Stomach (tissue), 9 donors: Measurements from ENCODE around the gene THTPA. TPM values are rescaled to one million over a fixed set of nuclear protein-coding genes. Genes with fewer than 3 reads are reported as not detected.

Experiments used
- DNase-seq, 2 donors: peaks; one replicate each; pipeline versions ENCODE4 v3.0.0 to v3.0.0-alpha.2; 2013 to 2019
- H3K27ac ChIP-seq, 5 donors: fragments of 200-600 bp in 4 of 5; sonication (generic) in 4 of 5; one replicate each; pipeline ENCODE4 v1.5.1; 2013 to 2019; ENCODE audit warnings: mild to moderate bottlenecking in 1 of 5, moderate library complexity in 1 of 5
- H3K27me3 ChIP-seq, 3 donors: fragments of 200-600 bp; sonication (generic); one replicate each; pipeline ENCODE4 v1.5.1; 2017 to 2019; ENCODE audit warnings: mixed run types in 1 of 3
- H3K36me3 ChIP-seq, 4 donors: fragments of 200-600 bp; sonication (generic); 1 replicate in 3 of 4; 2 replicates in 1 of 4; pipeline ENCODE4 v1.5.1; 2016 to 2019
- H3K4me1 ChIP-seq, 4 donors: fragments of 200-600 bp; sonication (generic); one replicate each; pipeline ENCODE4 v1.5.1; 2016 to 2019
- H3K4me3 ChIP-seq, 4 donors: fragments of 200-600 bp; sonication (generic) in 3 of 4; one replicate each; pipeline ENCODE4 v1.5.1; 2016 to 2019; ENCODE audit warnings: mild to moderate bottlenecking in 1 of 4
- H3K9me3 ChIP-seq, 4 donors: fragments of 200-600 bp; sonication (generic); one replicate each; pipeline ENCODE4 v1.5.1; 2016 to 2019
- EP300 ChIP-seq: sonication (generic); formaldehyde crosslinking; IDR thresholded peaks from one replicate; pipeline ENCODE4 v1.6.1; 2017; ENCODE audit warnings: antibody characterized with exemption
- POLR2A ChIP-seq, 4 donors: fragments of 450-650 bp; IDR thresholded peaks; one replicate each; pipeline ENCODE4 v1.6.1; 2016; ENCODE audit warnings: antibody characterized with exemption in 4 of 4, control low read depth in 2 of 4, mild to moderate bottlenecking in 1 of 4, moderate library complexity in 1 of 4
- POLR2AphosphoS5 ChIP-seq, 3 donors: sonication (generic); formaldehyde crosslinking; IDR thresholded peaks; one replicate each; pipeline ENCODE4 v1.6.1; 2016; ENCODE audit warnings: antibody characterized with exemption in 3 of 3
- WGBS, 5 donors: extraction: QIAGEN DNeasy Blood & Tissue Kit in 3 of 5; methylation state at CpG; one replicate each; pipeline versions ENCODE4 v1.1.5 to v1.1.7; 2013 to 2018; 5-methylcytosine and 5-hydroxymethylcytosine counted together
- intact Hi-C: fragments of 100-400 bp; cut with DNase I; formaldehyde crosslinking; loops from one replicate; pipeline ENCODE4 v1.15.1; 2023; ENCODE audit warnings: low total_unique reads
- polyA plus RNA-seq, 3 donors: library from polyadenylated mRNA; stranded (reverse); fragments of 200-250 nt; gene quantifications; one replicate each; pipeline ENCODE4 v1.2.3, GENCODE V29; 2013
- total RNA-seq, 5 donors: library from RNA; depleted of rRNA; stranded (reverse); fragments of >200 nt; gene quantifications; one replicate each; pipeline versions ENCODE4 v1.1.0 to v1.2.3, GENCODE V29; 2014 to 2016
- TF ChIP-seq, protein P1 (sequence below), 7 experiments: fragments of 450-650 bp in 4 of 7; fragments of 200-600 bp in 3 of 7; sonication (generic) in 3 of 7; IDR thresholded peaks; one replicate each; pipeline ENCODE4 v1.5.1; 2016 to 2019; ENCODE audit warnings: antibody characterized with exemption in 7 of 7, control low read depth in 2 of 7, mild to moderate bottlenecking in 1 of 7
- donor health status: healthy with polysubstance abuse.
- donor health status: Bipolar disorder and iron deficiency.
- donor health status: healthy.

THTPA gene
- total and polyA plus RNA-seq, 8 donors, result 8.5 to 170 (median 16.3) TPM

DNA sequence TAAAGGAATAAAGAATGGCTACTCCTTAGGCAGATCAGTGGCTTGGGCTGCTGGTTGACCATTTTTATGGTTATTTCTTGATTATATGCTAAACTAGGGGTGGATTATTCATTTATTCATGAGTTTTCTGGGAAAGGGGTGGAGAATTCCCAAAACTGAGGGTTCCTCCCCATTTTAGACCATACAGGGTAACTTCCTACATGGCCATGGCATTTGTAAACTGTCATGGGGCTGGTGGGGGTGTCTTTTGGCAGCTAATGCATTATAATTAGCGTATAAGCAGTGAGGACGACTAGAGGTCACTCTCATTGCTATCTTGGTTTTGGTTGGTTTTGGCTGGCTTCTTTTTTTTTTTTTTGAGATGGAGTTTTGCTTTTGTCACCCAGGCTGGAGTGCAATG, 48.1 kb downstream of the THTPA start:
- Histone ChIP-seq H3K36me3 (no peaks in the 10 kb centered on the region), H3K27ac (no peak overlapping the region), H3K27me3 (no peaks in the 10 kb centered on the region), H3K9me3 (peaks cover 0 to 7% (median 0%) of the 10 kb centered on the region in 4 donors), H3K4me1 (peaks cover 0 to 16% (median 6%) of the 10 kb centered on the region in 4 donors), H3K4me3 (no peak overlapping the region)
- TF ChIP-seq POLR2A (IDR thresholded peaks at IDR 0.05), result no peak
- TF ChIP-seq, protein P1, sequence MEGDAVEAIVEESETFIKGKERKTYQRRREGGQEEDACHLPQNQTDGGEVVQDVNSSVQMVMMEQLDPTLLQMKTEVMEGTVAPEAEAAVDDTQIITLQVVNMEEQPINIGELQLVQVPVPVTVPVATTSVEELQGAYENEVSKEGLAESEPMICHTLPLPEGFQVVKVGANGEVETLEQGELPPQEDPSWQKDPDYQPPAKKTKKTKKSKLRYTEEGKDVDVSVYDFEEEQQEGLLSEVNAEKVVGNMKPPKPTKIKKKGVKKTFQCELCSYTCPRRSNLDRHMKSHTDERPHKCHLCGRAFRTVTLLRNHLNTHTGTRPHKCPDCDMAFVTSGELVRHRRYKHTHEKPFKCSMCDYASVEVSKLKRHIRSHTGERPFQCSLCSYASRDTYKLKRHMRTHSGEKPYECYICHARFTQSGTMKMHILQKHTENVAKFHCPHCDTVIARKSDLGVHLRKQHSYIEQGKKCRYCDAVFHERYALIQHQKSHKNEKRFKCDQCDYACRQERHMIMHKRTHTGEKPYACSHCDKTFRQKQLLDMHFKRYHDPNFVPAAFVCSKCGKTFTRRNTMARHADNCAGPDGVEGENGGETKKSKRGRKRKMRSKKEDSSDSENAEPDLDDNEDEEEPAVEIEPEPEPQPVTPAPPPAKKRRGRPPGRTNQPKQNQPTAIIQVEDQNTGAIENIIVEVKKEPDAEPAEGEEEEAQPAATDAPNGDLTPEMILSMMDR (IDR thresholded peaks at IDR 0.05), result no peak
- no peak for TF ChIP-seq EP300
- TF ChIP-seq POLR2AphosphoS5 (IDR thresholded peaks at IDR 0.05), result no peak
- no peak for DNase-seq
- intact Hi-C loops, result no loop called here
- 47 to 74% (median 59%) methylated on average over 2 of the region's 2 CpGs for WGBS, 5 donors

DNA sequence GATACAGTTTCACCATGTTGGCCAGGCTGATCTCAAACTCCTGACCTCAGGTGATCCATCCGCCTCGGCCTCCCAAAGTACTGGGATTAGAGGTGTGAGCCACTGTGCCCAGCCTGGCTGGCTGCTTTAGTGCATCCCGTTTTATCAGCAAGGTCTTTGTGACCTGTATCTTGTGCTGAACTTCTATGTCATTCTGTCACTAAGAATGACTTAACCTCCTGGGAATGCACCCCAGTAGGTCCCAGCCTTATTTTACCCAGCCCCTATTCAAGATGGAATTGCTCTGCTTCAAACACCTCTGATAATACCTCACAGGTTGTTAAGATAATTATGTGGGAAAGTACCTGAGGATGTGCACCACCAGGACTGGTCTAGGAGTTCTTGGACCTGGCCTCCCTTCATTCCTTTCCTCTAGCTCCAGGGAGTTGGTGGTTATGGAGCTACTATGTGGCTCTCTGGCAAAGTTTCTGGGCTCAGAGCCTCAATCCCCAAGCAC, 48.7 kb downstream of the THTPA start:
- TF ChIP-seq POLR2A (IDR thresholded peaks at IDR 0.05) (no peak), POLR2AphosphoS5 (IDR thresholded peaks at IDR 0.05) (no peak), EP300 (no peak)
- TF ChIP-seq, protein P1 (IDR thresholded peaks at IDR 0.05), result no peak
- peaks cover 0 to 4% (median 0%) of the 10 kb centered on the region in 4 donors for H3K9me3 ChIP-seq
- no peaks in the 10 kb centered on the region for H3K36me3 ChIP-seq
- DNase-seq, result no peak
- 61 to 83% (median 75%) methylated on average over 3 of the region's 3 CpGs for WGBS, 5 donors
- peaks cover 2 to 17% (median 11%) of the 10 kb centered on the region in 4 donors for H3K4me1 ChIP-seq
- H3K27ac ChIP-seq, result no peak overlapping the region
- intact Hi-C loops, result no loop called here
- no peaks in the 10 kb centered on the region for H3K27me3 ChIP-seq
- no peak overlapping the region for H3K4me3 ChIP-seq

DNA sequence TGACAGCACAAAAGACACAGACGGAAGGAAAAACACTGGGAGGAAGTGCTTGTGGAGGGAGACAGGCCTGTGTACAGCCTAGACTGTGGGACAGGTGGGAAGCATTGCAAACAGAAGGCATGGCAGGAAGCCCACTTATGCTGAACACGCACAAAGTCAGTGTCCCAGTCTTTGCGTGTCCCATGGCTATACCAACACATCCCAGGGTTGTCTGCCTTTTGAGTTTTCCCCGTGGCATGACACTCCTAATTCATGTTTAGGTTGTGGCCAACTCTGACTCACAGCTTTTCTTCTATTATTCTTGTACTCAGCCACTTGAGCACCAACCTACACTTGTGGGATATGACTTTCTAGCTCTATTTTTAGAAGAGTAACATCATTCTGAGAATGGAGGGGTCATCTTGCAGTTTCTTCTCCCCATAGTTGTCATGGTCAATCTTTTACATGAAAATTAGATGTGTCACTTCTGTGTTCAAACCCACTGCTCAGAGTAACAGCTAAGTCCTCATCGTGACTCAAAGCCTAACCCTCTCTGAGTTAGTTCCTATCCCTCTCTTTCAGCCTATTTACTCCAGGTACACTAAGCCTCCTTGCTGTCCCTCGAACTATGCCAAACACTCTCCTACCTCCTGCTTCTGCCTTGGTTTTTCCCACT, 50.0 kb downstream of the THTPA start:
- TF ChIP-seq, protein P1 (IDR thresholded peaks at IDR 0.05), result no peak
- no peak for TF ChIP-seq POLR2AphosphoS5 (IDR thresholded peaks at IDR 0.05)
- no peak for TF ChIP-seq POLR2A (IDR thresholded peaks at IDR 0.05)
- no peak for TF ChIP-seq EP300
- peaks cover 15 to 30% (median 24%) of the 10 kb centered on the region in 4 donors for H3K4me1 ChIP-seq
- intact Hi-C loops, result no loop called here
- 66 to 73% (median 72%) methylated on average over 6 of the region's 6 CpGs for WGBS, 5 donors
- H3K36me3 ChIP-seq, result no peaks in the 10 kb centered on the region
- H3K4me3 ChIP-seq, result no peak overlapping the region
- H3K9me3 ChIP-seq, result no peaks in the 10 kb centered on the region
- H3K27me3 ChIP-seq, result no peaks in the 10 kb centered on the region
- H3K27ac ChIP-seq, result no peak overlapping the region
- no peak for DNase-seq

DNA sequence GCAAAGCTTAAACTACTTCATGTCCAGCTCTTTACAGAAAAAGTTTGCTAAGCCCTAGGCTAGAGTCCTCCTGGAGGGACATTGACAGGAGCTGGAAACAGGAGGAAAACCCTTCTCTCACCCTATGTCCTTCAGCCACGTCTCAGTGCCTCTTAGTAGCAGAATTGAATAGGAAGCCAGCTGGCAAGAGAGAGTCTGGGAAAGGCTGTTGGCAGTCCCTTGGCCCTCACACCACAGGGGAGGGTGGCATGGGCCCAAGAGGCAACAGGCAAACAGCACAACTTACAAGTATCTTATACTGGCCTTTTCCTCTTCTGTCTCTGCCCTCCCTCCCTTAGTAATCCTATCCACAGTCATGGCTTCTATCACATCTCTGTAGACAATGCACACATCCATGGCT, 52.4 kb downstream of the THTPA start:
- Histone ChIP-seq H3K27me3 (no peaks in the 10 kb centered on the region), H3K4me1 (peaks cover 35 to 43% (median 39%) of the 10 kb centered on the region in 4 donors), H3K4me3 (no peak overlapping the region), H3K27ac (peak overlapping the region in 3 of 5 donors; percentile 9 to 87 (median 28)), H3K9me3 (no peaks in the 10 kb centered on the region), H3K36me3 (no peaks in the 10 kb centered on the region)
- 16 to 32% (median 26%) methylated on average over 1 of the region's 1 CpG for WGBS, 5 donors
- TF ChIP-seq, protein P1 (IDR thresholded peaks at IDR 0.05), result no peak
- no peak for TF ChIP-seq POLR2AphosphoS5 (IDR thresholded peaks at IDR 0.05)
- no peak for TF ChIP-seq EP300
- TF ChIP-seq POLR2A (IDR thresholded peaks at IDR 0.05), result no peak
- intact Hi-C loops, result no loop called here
- DNase-seq, result peak in 1 of 2 donors; percentile 81
